Ascending aorta (tissue), 2 donors: ENCODE data around the gene LYRM1. TPM values are rescaled to one million over a fixed set of nuclear protein-coding genes. Genes with fewer than 3 reads are reported as not detected.
"Not testable (repeated sequence)": the region's sequence is repeated elsewhere in the genome, so short reads cannot be mapped to it uniquely, and the experiment has no call there.

Experiments
- DNase-seq, 2 donors: peaks; one replicate each; pipeline ENCODE4 v3.0.0-alpha.2; 2019; ENCODE audit warnings: low spot score in 2 of 2
- H3K27ac ChIP-seq, 2 donors: fragments of 200-600 bp; sonication (generic); one replicate each; pipeline ENCODE4 v1.5.1; 2016 to 2017; ENCODE audit warnings: mild to moderate bottlenecking in 1 of 2
- H3K27me3 ChIP-seq: fragments of 200-600 bp; sonication (generic); one replicate; pipeline ENCODE4 v1.5.1; 2017
- H3K36me3 ChIP-seq, 2 donors: fragments of 200-600 bp; sonication (generic); one replicate each; pipeline ENCODE4 v1.5.1; 2016
- H3K4me1 ChIP-seq, 2 donors: fragments of 200-600 bp; sonication (generic); one replicate each; pipeline ENCODE4 v1.5.1; 2016 to 2017; ENCODE audit warnings: mild to moderate bottlenecking in 1 of 2
- H3K4me3 ChIP-seq, 2 donors: fragments of 200-600 bp; sonication (generic); one replicate each; pipeline ENCODE4 v1.5.1; 2016 to 2017; ENCODE audit warnings: mild to moderate bottlenecking in 1 of 2
- H3K9me3 ChIP-seq, 2 donors: fragments of 200-600 bp; sonication (generic); one replicate each; pipeline ENCODE4 v1.5.1; 2016
- intact Hi-C: fragments of 100-400 bp; cut with DNase I; formaldehyde crosslinking; loops from one replicate; pipeline ENCODE4 v1.15.1; 2023
- total RNA-seq: library from RNA; depleted of rRNA; stranded (reverse); fragments of >200 nt; gene quantifications from one replicate; pipeline ENCODE4 v1.1.0, GENCODE V29; 2016
- TF ChIP-seq, protein P1 (sequence below), 3 experiments: fragments of 200-600 bp in 2 of 3; fragments of 450-650 bp in 1 of 3; sonication (generic) in 2 of 3; IDR thresholded peaks; one replicate each; pipeline ENCODE4 v1.5.1; 2016 to 2019; ENCODE audit warnings: antibody characterized with exemption in 3 of 3, mild to moderate bottlenecking in 1 of 3, moderate library complexity in 1 of 3

Gene LYRM1
- total RNA-seq, 1 donor from 2014 or later, result 3.9 TPM

GRCh38 chr16:20862162-20862960 is 38.2 kb upstream of the LYRM1 start:
- TF ChIP-seq, protein P1, sequence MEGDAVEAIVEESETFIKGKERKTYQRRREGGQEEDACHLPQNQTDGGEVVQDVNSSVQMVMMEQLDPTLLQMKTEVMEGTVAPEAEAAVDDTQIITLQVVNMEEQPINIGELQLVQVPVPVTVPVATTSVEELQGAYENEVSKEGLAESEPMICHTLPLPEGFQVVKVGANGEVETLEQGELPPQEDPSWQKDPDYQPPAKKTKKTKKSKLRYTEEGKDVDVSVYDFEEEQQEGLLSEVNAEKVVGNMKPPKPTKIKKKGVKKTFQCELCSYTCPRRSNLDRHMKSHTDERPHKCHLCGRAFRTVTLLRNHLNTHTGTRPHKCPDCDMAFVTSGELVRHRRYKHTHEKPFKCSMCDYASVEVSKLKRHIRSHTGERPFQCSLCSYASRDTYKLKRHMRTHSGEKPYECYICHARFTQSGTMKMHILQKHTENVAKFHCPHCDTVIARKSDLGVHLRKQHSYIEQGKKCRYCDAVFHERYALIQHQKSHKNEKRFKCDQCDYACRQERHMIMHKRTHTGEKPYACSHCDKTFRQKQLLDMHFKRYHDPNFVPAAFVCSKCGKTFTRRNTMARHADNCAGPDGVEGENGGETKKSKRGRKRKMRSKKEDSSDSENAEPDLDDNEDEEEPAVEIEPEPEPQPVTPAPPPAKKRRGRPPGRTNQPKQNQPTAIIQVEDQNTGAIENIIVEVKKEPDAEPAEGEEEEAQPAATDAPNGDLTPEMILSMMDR (IDR thresholded peaks at IDR 0.05), result no peak
- intact Hi-C loops, result no loop called here
- H3K4me1 ChIP-seq, result peaks cover 20 to 56% of the 10 kb centered on the region in 2 donors
- H3K27ac ChIP-seq, result peak overlapping the region in 1 of 2 donors; percentile 6
- H3K9me3 ChIP-seq, result no peaks in the 10 kb centered on the region
- no peak for DNase-seq
- no peaks in the 10 kb centered on the region for H3K27me3 ChIP-seq
- H3K4me3 ChIP-seq, result no peak overlapping the region
- peaks cover 24 to 30% of the 10 kb centered on the region in 2 donors for H3K36me3 ChIP-seq

- H3K9me3 ChIP-seq, H3K27me3 ChIP-seq, H3K4me3 ChIP-seq, DNase-seq, intact Hi-C loops: not testable (repeated sequence)
- Histone ChIP-seq H3K4me1 (peaks cover 25 to 68% of the 10 kb centered on the region in 2 donors), H3K27ac (peak overlapping the region; percentile 81 to 82), H3K36me3 (peaks cover 24 to 29% of the 10 kb centered on the region in 2 donors)
Measured at GRCh38 chr16:20864376-20864775, 36.2 kb upstream of the LYRM1 start.

GRCh38 chr16:20865420-20866131 is 35.0 kb upstream of the LYRM1 start:
- Histone ChIP-seq H3K27ac (peak overlapping the region; percentile 81 to 82), H3K4me1 (peaks cover 33 to 69% of the 10 kb centered on the region in 2 donors), H3K36me3 (peaks cover 17% of the 10 kb centered on the region in 2 donors), H3K4me3 (peak overlapping the region in 1 of 2 donors; percentile 9), H3K9me3 (no peaks in the 10 kb centered on the region), H3K27me3 (no peaks in the 10 kb centered on the region)
- TF ChIP-seq, protein P1 (IDR thresholded peaks at IDR 0.05), result no peak
- intact Hi-C loops, result loop anchor here (2.0 to 5.0 kb wide), 2 partner anchors 15 to 87 kb away; no protein-coding TSS in a partner anchor
- no peak for DNase-seq

DNA sequence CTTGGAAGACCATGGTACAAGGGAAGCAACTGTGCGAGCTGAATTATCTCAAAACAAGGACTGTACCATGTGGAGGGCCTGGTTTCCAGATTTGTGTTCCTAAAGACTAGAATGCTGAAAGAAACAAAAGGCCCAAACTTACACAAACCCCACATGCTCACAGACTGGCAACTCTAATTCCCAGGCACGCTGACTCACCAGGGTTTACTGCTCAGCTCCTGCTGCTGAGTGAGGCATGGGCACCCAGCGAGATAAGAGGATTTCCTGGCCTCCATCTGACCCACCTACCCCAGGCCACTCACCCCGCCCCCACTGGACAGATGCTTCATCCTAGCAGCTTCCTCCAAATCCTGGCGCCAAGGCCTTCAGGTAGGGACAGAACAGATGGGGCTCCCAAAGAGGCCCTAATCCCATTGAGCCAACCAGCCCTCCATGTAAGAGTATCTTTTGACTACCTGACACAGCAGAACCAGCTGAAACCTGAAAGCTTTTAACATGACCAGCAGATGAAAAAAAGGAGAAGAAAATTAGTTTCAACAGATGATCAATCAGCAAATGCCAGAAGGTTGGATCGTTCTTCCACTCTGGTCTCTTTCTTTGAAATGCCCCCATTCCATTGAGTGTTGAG is 34.3 kb upstream of the LYRM1 start:
- Histone ChIP-seq H3K27ac (peak overlapping the region; percentile 81 to 82), H3K9me3 (no peaks in the 10 kb centered on the region), H3K36me3 (peaks cover 11 to 12% of the 10 kb centered on the region in 2 donors), H3K4me1 (peaks cover 38 to 71% of the 10 kb centered on the region in 2 donors), H3K4me3 (peak overlapping the region in 1 of 2 donors; percentile 44), H3K27me3 (no peaks in the 10 kb centered on the region)
- peak; percentile 17 to 86 for DNase-seq
- TF ChIP-seq, protein P1 (IDR thresholded peaks at IDR 0.05), result no peak
- intact Hi-C loops, result loop anchor here (2.0 to 5.0 kb wide), 2 partner anchors 15 to 86 kb away; no protein-coding TSS in a partner anchor

DNA sequence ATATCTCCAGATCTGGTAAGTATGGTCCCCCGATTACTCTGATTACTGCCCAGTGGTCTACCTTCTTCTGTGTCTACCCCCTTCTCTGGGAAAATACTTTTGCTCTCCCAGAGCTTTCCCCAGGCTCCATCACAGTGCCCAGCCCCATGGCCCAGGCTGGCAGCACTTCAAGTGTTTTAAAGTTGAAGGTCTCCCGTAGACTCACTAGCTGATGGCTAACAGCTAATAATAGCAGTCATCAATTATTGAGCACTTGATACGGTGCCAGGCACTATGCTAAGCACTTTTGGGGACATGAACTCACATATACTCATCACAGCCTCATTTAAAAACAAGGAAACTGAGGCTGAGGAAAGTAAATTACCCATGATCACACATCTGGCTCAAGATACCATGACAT is 33.8 kb upstream of the LYRM1 start:
- Histone ChIP-seq H3K36me3 (peaks cover 5 to 7% of the 10 kb centered on the region in 2 donors), H3K4me1 (peaks cover 36 to 76% of the 10 kb centered on the region in 2 donors), H3K4me3 (peak overlapping the region in 1 of 2 donors; percentile 44), H3K27me3 (no peaks in the 10 kb centered on the region), H3K9me3 (no peaks in the 10 kb centered on the region), H3K27ac (peak overlapping the region; percentile 81 to 82)
- no peak for DNase-seq
- TF ChIP-seq, protein P1 (IDR thresholded peaks at IDR 0.05), result no peak
- intact Hi-C loops, result loop anchor here (2.0 to 5.0 kb wide), 2 partner anchors 16 to 86 kb away; no protein-coding TSS in a partner anchor
